NT2/D1 (cell line): ENCODE data around the gene PANK4.
"Not testable (repeated sequence)": the region's sequence is repeated elsewhere in the genome, so short reads cannot be mapped to it uniquely, and the experiment has no call there.

ENCODE experiments used
- DNase-seq: peaks from one replicate; pipeline ENCODE4 v3.0.0-alpha.2; 2011; ENCODE audit warnings: low read depth, low spot score
- H3K27me3 ChIP-seq: 2 replicates; pipeline ENCODE4 v1.6.0; 2011; ENCODE audit warnings: mild to moderate bottlenecking; ENCODE audit not compliant: insufficient read length, insufficient read depth
- H3K36me3 ChIP-seq: 2 replicates; pipeline ENCODE4 v1.6.1; 2011; ENCODE audit warnings: mild to moderate bottlenecking, low read length, mixed read lengths; ENCODE audit not compliant: insufficient read depth, insufficient read length
- H3K4me1 ChIP-seq: 2 replicates; pipeline ENCODE4 v1.5.1; 2011; ENCODE audit not compliant: insufficient read depth, insufficient read length
- H3K4me3 ChIP-seq: 2 replicates; pipeline ENCODE4 v1.5.1; 2011; ENCODE audit warnings: low read depth; ENCODE audit not compliant: insufficient read length
- H3K9ac ChIP-seq: 2 replicates; pipeline ENCODE4 v1.6.0; 2011; ENCODE audit warnings: low read depth; ENCODE audit not compliant: insufficient read length
- H3K9me3 ChIP-seq: 2 replicates; pipeline ENCODE4 v1.5.1; 2011; ENCODE audit warnings: mild to moderate bottlenecking, low read length; ENCODE audit not compliant: insufficient read depth
- SUZ12 ChIP-seq: IDR thresholded peaks from 2 replicates; pipeline ENCODE4 v1.6.1; 2011; ENCODE audit not compliant: insufficient read length, insufficient read depth; ENCODE audit errors: extremely low read depth
- YY1 ChIP-seq: IDR thresholded peaks from 2 replicates; pipeline ENCODE4 v1.6.1; 2011; ENCODE audit not compliant: insufficient read length, insufficient read depth
- ZNF274 ChIP-seq: IDR thresholded peaks from 2 replicates; pipeline ENCODE4 v1.6.1; 2011; ENCODE audit warnings: mild to moderate bottlenecking, low read depth, low read length

The PANK4 gene

GRCh38 chr1:2556277-2556677, 29.9 kb upstream of the PANK4 start, which contains the start of gene TNFRSF14:
TSS of gene TNFRSF14 (plus strand) at chr1:2556371. CDS start at chr1:2556665, 294 bp downstream.
- H3K4me3 ChIP-seq, result no peak within 1 kb of the TSS
- H3K4me1 ChIP-seq, result peaks cover 2% of the 10 kb centered on the region
- H3K9me3 ChIP-seq, result no peaks in the 10 kb centered on the region
- TF ChIP-seq YY1, result no peak
- no peak for TF ChIP-seq SUZ12
- DNase-seq, result no peak
- no peaks in the 10 kb centered on the region for H3K36me3 ChIP-seq
- no peaks in the 10 kb centered on the region for H3K27me3 ChIP-seq
- peak within 1 kb of the TSS; percentile 61 for H3K9ac ChIP-seq

- Histone ChIP-seq H3K4me3 (no peak overlapping the region), H3K27me3 (no peaks in the 10 kb centered on the region), H3K4me1 (peaks cover 2% of the 10 kb centered on the region), H3K9me3 (no peaks in the 10 kb centered on the region), H3K9ac (peak overlapping the region; percentile 61), H3K36me3 (no peaks in the 10 kb centered on the region)
- TF ChIP-seq SUZ12 (no peak), ZNF274 (no peak), YY1 (no peak)
- no peak for DNase-seq
Measured at GRCh38 chr1:2555634-2556276, 29.4 kb upstream of the PANK4 start.

- Histone ChIP-seq H3K9ac (no peak overlapping the region), H3K36me3 (no peaks in the 10 kb centered on the region), H3K4me1 (peaks cover 2% of the 10 kb centered on the region), H3K9me3 (no peaks in the 10 kb centered on the region), H3K27me3 (no peaks in the 10 kb centered on the region), H3K4me3 (no peak overlapping the region)
- no peak for DNase-seq
- TF ChIP-seq YY1, result no peak
- TF ChIP-seq ZNF274, result no peak
- no peak for TF ChIP-seq SUZ12
Measured at GRCh38 chr1:2554621-2555387, 28.4 kb upstream of the PANK4 start.

- Histone ChIP-seq H3K4me1 (peaks cover 2% of the 10 kb centered on the region), H3K9ac (no peak overlapping the region), H3K27me3 (no peaks in the 10 kb centered on the region), H3K9me3 (no peaks in the 10 kb centered on the region), H3K4me3 (no peak overlapping the region), H3K36me3 (no peaks in the 10 kb centered on the region)
- DNase-seq, result no peak
- no peak for TF ChIP-seq ZNF274
- no peak for TF ChIP-seq SUZ12
Measured at GRCh38 chr1:2553871-2554620, 27.6 kb upstream of the PANK4 start.

- not testable (repeated sequence) for H3K9ac ChIP-seq, DNase-seq
Measured at GRCh38 chr1:2553076-2553475, 26.7 kb upstream of the PANK4 start.

GRCh38 chr1:2552189-2552588, 25.8 kb upstream of the PANK4 start:
- H3K4me3 ChIP-seq, result no peak overlapping the region
- no peaks in the 10 kb centered on the region for H3K36me3 ChIP-seq
- DNase-seq, result no peak
- H3K4me1 ChIP-seq, result peaks cover 3% of the 10 kb centered on the region
- TF ChIP-seq ZNF274, result no peak
- no peak for TF ChIP-seq YY1
- TF ChIP-seq SUZ12, result no peak
- H3K9me3 ChIP-seq, result no peaks in the 10 kb centered on the region
- no peak overlapping the region for H3K9ac ChIP-seq
- no peaks in the 10 kb centered on the region for H3K27me3 ChIP-seq

More at GRCh38 chr1:2553076-2553475, 26.7 kb upstream of the PANK4 start:
- H3K9me3 ChIP-seq, H3K27me3 ChIP-seq, H3K4me3 ChIP-seq, H3K4me1 ChIP-seq, H3K36me3 ChIP-seq: not testable (repeated sequence)

GRCh38 chr1:2551544-2551943, 25.1 kb upstream of the PANK4 start:
- not testable (repeated sequence) for H3K4me1 ChIP-seq, H3K9me3 ChIP-seq, H3K36me3 ChIP-seq, H3K27me3 ChIP-seq, H3K4me3 ChIP-seq, H3K9ac ChIP-seq, DNase-seq

GRCh38 chr1:2550309-2550861, 24.0 kb upstream of the PANK4 start:
- not testable (repeated sequence) for H3K9me3 ChIP-seq, H3K4me1 ChIP-seq, H3K27me3 ChIP-seq, H3K9ac ChIP-seq, DNase-seq, H3K36me3 ChIP-seq, H3K4me3 ChIP-seq

GRCh38 chr1:2549367-2550029, 23.1 kb upstream of the PANK4 start:
- not testable (repeated sequence) for H3K4me3 ChIP-seq, H3K9ac ChIP-seq, DNase-seq, H3K4me1 ChIP-seq, H3K9me3 ChIP-seq, H3K36me3 ChIP-seq, H3K27me3 ChIP-seq
